GM12878 (cell line): ENCODE measurements around the gene BFSP2. TPM values are rescaled to one million over a fixed set of nuclear protein-coding genes. Genes with fewer than 3 reads are reported as not detected.

ENCODE experiments used
- ATAC-seq: fragments of 200-7000 bp; cut with Tn5 transposase; 3 replicates; pipeline ENCODE4 v1.9.1; 2020; ENCODE audit warnings: mild to moderate bottlenecking, moderate library complexity
- BruUV-seq: library from RNA; stranded (reverse); fragments of 400-500 nt; replicated peaks from 2 replicates; lab custom pipeline; 2021; lab: Mats Ljungman, UMichigan
- CTCF ChIA-PET: fragments of 300-600 bp; sonication (Branson Sonifier 250); formaldehyde crosslinking; extraction: SDS; loops from one replicate; lab custom pipeline; 2021; ENCODE audit warnings: inconsistent platforms; lab: Yijun Ruan, JAX
- POLR2A ChIA-PET: fragments of 350-600 bp; formaldehyde crosslinking; extraction: SDS; loops from one replicate; lab custom pipeline; 2021; ENCODE audit warnings: inconsistent platforms; lab: Charles Lee
- RAD21 ChIA-PET: fragments of 300-600 bp; sonication (Branson Sonifier 250); formaldehyde crosslinking; loops from one replicate; lab custom pipeline; 2023; ENCODE audit warnings: antibody characterized with exemption; ENCODE audit not compliant: unreplicated experiment; lab: Charles Lee
- SMC1A ChIA-PET: fragments of 300-600 bp; sonication (Branson Sonifier 250); formaldehyde crosslinking; loops from one replicate; lab custom pipeline; 2023; ENCODE audit not compliant: unreplicated experiment, uncharacterized antibody; lab: Charles Lee
- DNase-seq: peaks from one replicate; pipeline ENCODE4 v3.0.0-alpha.2; 2011; ENCODE audit warnings: low read depth, low spot score
- FAIRE-seq: peaks from 3 replicates; lab custom pipeline; 2011; peaks lifted over from hg19 to GRCh38; lab: Jason Lieb, UNC
- H2AFZ ChIP-seq: 2 replicates; pipeline ENCODE4 v1.6.0; 2011; ENCODE audit warnings: low read depth, low read length, control low read depth; ENCODE audit not compliant: control insufficient read depth
- H3K27ac ChIP-seq: 2 replicates; pipeline ENCODE4 v1.5.1; 2011; ENCODE audit warnings: control low read depth; ENCODE audit not compliant: control insufficient read depth, insufficient read depth
- H3K27me3 ChIP-seq, 2 experiments: replicated peaks in 1 of 2; 2 replicates each; pipeline versions ENCODE4 v1.6.0 to v1.6.1; 2011; ENCODE audit warnings: low read length in 1 of 2; ENCODE audit not compliant: control insufficient read depth in 2 of 2, insufficient read depth in 2 of 2
- H3K36me3 ChIP-seq, 2 experiments: 2 replicates each; pipeline ENCODE4 v1.5.1; 2011; ENCODE audit warnings: low read length in 1 of 2; ENCODE audit not compliant: control insufficient read depth in 2 of 2, insufficient read depth in 2 of 2
- H3K4me1 ChIP-seq: 2 replicates; pipeline ENCODE4 v1.6.1; 2011; ENCODE audit warnings: mild to moderate bottlenecking, low read length, moderate library complexity, mixed read lengths; ENCODE audit not compliant: control insufficient read depth, insufficient read depth
- H3K4me2 ChIP-seq: 2 replicates; pipeline ENCODE4 v1.6.0; 2011; ENCODE audit warnings: control low read depth; ENCODE audit not compliant: control insufficient read depth, insufficient read depth
- H3K4me3 ChIP-seq: fragments of 200-600 bp; sonication (generic); 2 replicates; pipeline ENCODE4 v1.5.1; 2016
- H3K79me2 ChIP-seq: 2 replicates; pipeline ENCODE4 v1.6.0; 2011; ENCODE audit warnings: low read length; ENCODE audit not compliant: control insufficient read depth, insufficient read depth
- H3K9ac ChIP-seq: 2 replicates; pipeline ENCODE4 v1.8.0; 2011; ENCODE audit warnings: low read length, control low read depth, mixed read lengths; ENCODE audit not compliant: control insufficient read depth, insufficient read depth
- H3K9me3 ChIP-seq: replicated peaks from 3 replicates; pipeline ENCODE4 v1.5.1; 2011; ENCODE audit warnings: mild to moderate bottlenecking, low read length; ENCODE audit not compliant: control insufficient read depth, insufficient read depth
- H4K20me1 ChIP-seq: 2 replicates; pipeline ENCODE4 v1.6.0; 2011; ENCODE audit not compliant: control insufficient read depth, insufficient read depth
- BCL11A ChIP-seq: IDR thresholded peaks from 2 replicates; pipeline ENCODE4 v1.6.1; 2011; ENCODE audit warnings: low read depth, low read length
- FOXK2 ChIP-seq: fragments of 450-650 bp; IDR thresholded peaks from 2 replicates; pipeline ENCODE4 v1.6.1; 2017; ENCODE audit warnings: mild to moderate bottlenecking, moderate library complexity
- JUNB ChIP-seq: IDR thresholded peaks from 2 replicates; pipeline ENCODE4 v1.6.1; 2016; ENCODE audit warnings: antibody characterized with exemption, mild to moderate bottlenecking
- MEF2B ChIP-seq: fragments of 450-650 bp; IDR thresholded peaks from 2 replicates; pipeline ENCODE4 v1.6.1; 2018; ENCODE audit warnings: mild to moderate bottlenecking, moderate library complexity; ENCODE audit not compliant: partially characterized antibody, poor library complexity, severe bottlenecking
- NFIC ChIP-seq: IDR thresholded peaks from 2 replicates; pipeline ENCODE4 v1.6.1; 2012; ENCODE audit warnings: low read depth, mild to moderate bottlenecking, inconsistent platforms, low read length, moderate library complexity
- NR2C2 ChIP-seq: IDR thresholded peaks from 2 replicates; pipeline ENCODE4 v1.6.1; 2011; ENCODE audit warnings: borderline replicate concordance, low read depth; ENCODE audit not compliant: control insufficient read depth, insufficient read length
- NRF1 ChIP-seq: conservative IDR thresholded peaks from 2 replicates; pipeline ENCODE4 v1.6.1; 2011; ENCODE audit warnings: mild to moderate bottlenecking, low read depth, low read length, improper control_type of control experiment
- RBBP5 ChIP-seq: fragments of 200-600 bp; sonication (generic); conservative IDR thresholded peaks from 2 replicates; pipeline ENCODE4 v1.6.1; 2016
- SPI1 ChIP-seq: IDR thresholded peaks from 2 replicates; pipeline ENCODE4 v1.6.1; 2011; ENCODE audit warnings: low read depth, mild to moderate bottlenecking, low read length, moderate library complexity, borderline replicate concordance; ENCODE audit not compliant: insufficient read depth
- WGBS: methylation state at CpG from one replicate; pipeline ENCODE4 v1.1.6; 2016; ENCODE audit warnings: low lambda C conversion rate; ENCODE audit not compliant: insufficient replicate concordance, insufficient coverage; ENCODE audit errors: missing lambda C conversion rate; 5-methylcytosine and 5-hydroxymethylcytosine counted together
- in situ Hi-C: fragments of 300-500 bp; cut with MboI; formaldehyde crosslinking; loops from 9 replicates; pipeline ENCODE4 v1.14.3; 2018; ENCODE audit warnings: mixed read lengths
- intact Hi-C: fragments of 100-400 bp; cut with micrococcal nuclease; formaldehyde crosslinking; loops from one replicate; pipeline ENCODE4 v1.14.2; 2022; ENCODE audit not compliant: unreplicated experiment
- polyA plus RNA-seq, 11 experiments: library from polyadenylated mRNA; depleted of rRNA in 4 of 11; unstranded in 6 of 11; stranded (reverse) in 5 of 11; fragments of >200 nt; fragmentation: Nextera tagmentation in 4 of 11; fragmentation: Illumina TruSeq in 1 of 11; extraction: Ambion mirVana in 4 of 11; extraction: Trizol in 1 of 11; gene quantifications; 1 replicate in 1 of 11; 2 replicates in 10 of 11; pipeline versions ENCODE4 v1.2.1 to v1.2.3, GENCODE V29; 2011 to 2016; ENCODE audit warnings: inconsistent platforms in 2 of 11, missing spikeins in 2 of 11, low read depth in 1 of 11
- total RNA-seq, 4 experiments: library from RNA; depleted of rRNA in 3 of 4; stranded (reverse); fragments of >200 nt in 3 of 4; fragmentation: Illumina TruSeq in 1 of 4; extraction: Trizol in 1 of 4; gene quantifications; 2 replicates each; pipeline versions ENCODE4 v1.2.1 to v1.2.3, GENCODE V29; 2013 to 2021
- TF ChIP-seq, protein P1 (sequence below): fragments of 450-650 bp; IDR thresholded peaks from 2 replicates; pipeline ENCODE4 v1.6.1; 2016; ENCODE audit warnings: mild to moderate bottlenecking

BFSP2 gene
- total and polyA plus RNA-seq, 10 of the 15 experiments (the other 5 are each of a cell fraction or from before 2014, with no cell fraction given): 1.5 to 20.4 (median 7.3) TPM

DNA sequence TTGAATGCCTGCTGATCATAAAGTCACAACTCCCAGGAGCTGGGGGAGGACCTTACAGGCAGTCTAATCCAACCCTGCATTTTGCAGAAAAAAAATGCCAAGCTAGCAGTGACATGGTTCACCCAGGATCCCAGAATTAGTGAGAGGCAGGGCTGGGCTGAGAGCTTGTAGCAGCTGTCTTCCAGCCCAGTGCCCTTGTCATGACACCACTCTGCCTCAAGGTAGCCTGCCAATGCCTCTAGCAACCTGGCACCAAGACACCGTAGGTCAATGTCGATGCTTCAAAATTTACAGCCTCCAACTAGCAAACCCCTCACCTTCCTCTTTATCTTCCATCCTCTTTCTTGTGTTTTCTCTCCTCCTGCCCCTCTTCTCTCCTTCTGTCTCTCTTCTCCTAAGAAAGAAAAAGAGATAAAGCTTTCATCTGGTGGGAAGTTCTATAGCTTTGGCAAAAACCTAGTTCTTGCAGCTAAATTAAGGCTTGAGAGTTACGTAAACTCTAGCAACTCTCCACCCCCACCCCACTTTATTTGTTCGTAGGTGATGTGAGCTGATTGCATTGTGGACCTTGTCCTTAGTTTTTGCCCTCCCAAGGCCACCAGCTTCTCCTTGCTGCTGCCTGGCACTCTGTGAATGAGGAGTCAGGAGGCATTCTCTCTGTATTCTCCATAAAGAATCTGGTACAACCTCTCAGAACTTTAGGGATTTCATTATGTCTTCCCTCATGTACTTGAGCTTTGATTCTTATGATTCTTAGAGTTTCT, 18.3 kb upstream of the BFSP2 start:
- Histone ChIP-seq H3K27ac (no peak overlapping the region), H3K4me1 (no peaks in the 10 kb centered on the region), H3K79me2 (no peaks in the 10 kb centered on the region), H4K20me1 (no peaks in the 10 kb centered on the region), H3K4me3 (no peak overlapping the region), H3K9ac (no peak overlapping the region), H3K4me2 (no peak overlapping the region), H3K9me3 (no peaks in the 10 kb centered on the region), H3K36me3 (no peaks in the 10 kb centered on the region), H2AFZ (no peak overlapping the region), H3K27me3 (no peaks in the 10 kb centered on the region; a peak in 2 of 4 replicates)
- ChIA-PET RAD21 (interaction anchor here (0.6 to 3.1 kb wide), 6 partner anchors 9 to 1907 kb away, joined by 3 to 23 read pairs (median 3); no protein-coding TSS in a partner anchor), POLR2A (no interaction called here), SMC1A (interaction anchor here (0.8 to 4.9 kb wide), 6 partner anchors 10 to 668 kb away, joined by 3 to 29 read pairs (median 4); no protein-coding TSS in a partner anchor), CTCF (interaction anchor here (0.7 to 5.4 kb wide), 5 partner anchors 14 to 654 kb away, joined by 4 to 43 read pairs (median 32); no protein-coding TSS in a partner anchor)
- 16% methylated on average over 4 of the region's 4 CpGs for WGBS
- intact Hi-C loops: loop anchor here (5.0 kb wide), 1 partner anchor 579 kb away; no protein-coding TSS in a partner anchor
- ATAC-seq (no peak), DNase-seq (no peak), FAIRE-seq (no peak)
- no peak for TF ChIP-seq JUNB
- TF ChIP-seq FOXK2: no peak
- no peak for TF ChIP-seq BCL11A
- TF ChIP-seq NFIC: no peak
- no peak for TF ChIP-seq MEF2B
- TF ChIP-seq, protein P1, sequence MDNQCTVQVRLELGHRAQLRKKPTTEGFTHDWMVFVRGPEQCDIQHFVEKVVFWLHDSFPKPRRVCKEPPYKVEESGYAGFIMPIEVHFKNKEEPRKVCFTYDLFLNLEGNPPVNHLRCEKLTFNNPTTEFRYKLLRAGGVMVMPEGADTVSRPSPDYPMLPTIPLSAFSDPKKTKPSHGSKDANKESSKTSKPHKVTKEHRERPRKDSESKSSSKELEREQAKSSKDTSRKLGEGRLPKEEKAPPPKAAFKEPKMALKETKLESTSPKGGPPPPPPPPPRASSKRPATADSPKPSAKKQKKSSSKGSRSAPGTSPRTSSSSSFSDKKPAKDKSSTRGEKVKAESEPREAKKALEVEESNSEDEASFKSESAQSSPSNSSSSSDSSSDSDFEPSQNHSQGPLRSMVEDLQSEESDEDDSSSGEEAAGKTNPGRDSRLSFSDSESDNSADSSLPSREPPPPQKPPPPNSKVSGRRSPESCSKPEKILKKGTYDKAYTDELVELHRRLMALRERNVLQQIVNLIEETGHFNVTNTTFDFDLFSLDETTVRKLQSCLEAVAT: no peak
- no peak for TF ChIP-seq NR2C2
- TF ChIP-seq RBBP5: no peak
- no peak for TF ChIP-seq SPI1
- no peak for TF ChIP-seq NRF1
- in situ Hi-C loops: loop anchor here (5.0 to 25.0 kb wide), 2 partner anchors 649 to 844 kb away; no protein-coding TSS in a partner anchor
- BruUV-seq: no TSS peak
